T-helper 9 cell (primary cell): ENCODE measurements around the gene RPRD1B.

Experiments used
- DNase-seq: peaks from one replicate; pipeline ENCODE4 v3.0.0-alpha.2; 2020

RPRD1B gene

GRCh38 chr20:38126146-38126921 lies 92.8 kb downstream of the RPRD1B start:
- DNase-seq = no peak

GRCh38 chr20:38126932-38127621 lies 93.5 kb downstream of the RPRD1B start:
- no peak for DNase-seq

GRCh38 chr20:38127920-38128528 lies 94.5 kb downstream of the RPRD1B start:
- DNase-seq = no peak

GRCh38 chr20:38128691-38129090 lies 95.1 kb downstream of the RPRD1B start:
- DNase-seq = no peak

- DNase-seq = no peak
These were observed 95.8 kb downstream of the RPRD1B start for GRCh38 chr20:38129248-38129865.

- DNase-seq = no peak
These were observed 96.5 kb downstream of the RPRD1B start for GRCh38 chr20:38129893-38130609.

- no peak for DNase-seq
These were observed 97.4 kb downstream of the RPRD1B start for GRCh38 chr20:38130687-38131587.

- no peak for DNase-seq
These were observed 98.1 kb downstream of the RPRD1B start for GRCh38 chr20:38131588-38132121.

GRCh38 chr20:38132156-38132909 lies 98.8 kb downstream of the RPRD1B start:
- no peak for DNase-seq

- no peak for DNase-seq
These were observed 99.5 kb downstream of the RPRD1B start for GRCh38 chr20:38132910-38133501.

GRCh38 chr20:38133680-38134426 lies 100.3 kb downstream of the RPRD1B start:
- no peak for DNase-seq

GRCh38 chr20:38134427-38135270 lies 101.1 kb downstream of the RPRD1B start:
- DNase-seq = no peak

GRCh38 chr20:38135271-38135650 lies 101.7 kb downstream of the RPRD1B start:
- DNase-seq = no peak

- DNase-seq = no peak
These were observed 102.3 kb downstream of the RPRD1B start for GRCh38 chr20:38135651-38136420.

- DNase-seq = no peak
These were observed 103.1 kb downstream of the RPRD1B start for GRCh38 chr20:38136421-38137245.

- no peak for DNase-seq
These were observed 104.0 kb downstream of the RPRD1B start for GRCh38 chr20:38137441-38138037.
